HCT116 (cell line): ENCODE data around the gene CTNNAL1. TPM values are rescaled to one million over a fixed set of nuclear protein-coding genes. Genes with fewer than 3 reads are reported as not detected.

Experiments
- ATAC-seq: fragments of 200-7000 bp; cut with Tn5 transposase; 2 replicates; pipeline ENCODE4 v1.9.1; 2020; ENCODE audit warnings: mild to moderate bottlenecking, moderate library complexity
- BruUV-seq: library from RNA; stranded (reverse); fragments of 400-500 nt; replicated peaks from 2 replicates; lab custom pipeline; 2021; lab: Mats Ljungman, UMichigan
- CTCF ChIA-PET: fragments of 300-600 bp; sonication (Branson Sonifier 250); formaldehyde crosslinking; loops from one replicate; lab custom pipeline; 2021; ENCODE audit warnings: antibody characterized with exemption; lab: Charles Lee
- POLR2A ChIA-PET: fragments of 300-600, 350-600 bp; sonication (Branson Sonifier 250); formaldehyde crosslinking; loops from one replicate; lab custom pipeline; 2021; ENCODE audit warnings: antibody characterized with exemption; lab: Charles Lee
- RAD21 ChIA-PET, 2 experiments: fragments of 300-600 bp; sonication (Branson Sonifier 250); formaldehyde crosslinking; loops; one replicate each; lab custom pipeline; 2023; ENCODE audit warnings: low total read pairs in 2 of 2; ENCODE audit not compliant: uncharacterized antibody in 2 of 2, unreplicated experiment in 2 of 2, low non-redundant PET in 1 of 2; lab: Charles Lee
- DNase-seq: peaks from one replicate; pipeline ENCODE4 v3.0.0-alpha.2; 2010; ENCODE audit warnings: low read depth, low spot score
- H2AFZ ChIP-seq: fragments of 200-600 bp; shearing (Covaris generic), sonication (generic); 2 replicates; pipeline ENCODE4 v1.6.1; 2017; ENCODE audit warnings: low read depth, mixed run types, mixed read lengths, antibody characterized with exemption, low read length; ENCODE audit not compliant: poor library complexity, severe bottlenecking
- H3K27ac ChIP-seq: 2 replicates; pipeline ENCODE4 v1.5.1; 2012; ENCODE audit warnings: low read depth, low read length
- H3K27me3 ChIP-seq: fragments of 200-600 bp; sonication (generic); 2 replicates; pipeline ENCODE4 v1.6.1; 2016; ENCODE audit warnings: mixed run types, low read length, mixed read lengths; ENCODE audit not compliant: insufficient read depth
- H3K36me3 ChIP-seq, 2 experiments: fragments of 200-500 bp in 1 of 2; fragments of 200-600 bp in 1 of 2; sonication (Bioruptor generic) in 1 of 2; sonication (generic) in 1 of 2; 2 replicates each; pipeline versions ENCODE4 v1.5.1 to v1.6.1; 2014 to 2016; ENCODE audit warnings: low read length in 2 of 2, inconsistent platforms in 1 of 2, mixed read lengths in 1 of 2, mixed run types in 1 of 2; ENCODE audit not compliant: insufficient read depth in 2 of 2, control insufficient read depth in 1 of 2
- H3K4me1 ChIP-seq, 2 experiments: fragments of 200-600 bp in 1 of 2; sonication (generic) in 1 of 2; 2 replicates each; pipeline versions ENCODE4 v1.5.1 to v1.6.1; 2012 to 2017; ENCODE audit warnings: low read length in 2 of 2, inconsistent platforms in 1 of 2, mild to moderate bottlenecking in 1 of 2, mixed read lengths in 1 of 2, mixed run types in 1 of 2, moderate library complexity in 1 of 2; ENCODE audit not compliant: insufficient read depth in 2 of 2, control insufficient read depth in 1 of 2
- H3K4me2 ChIP-seq: fragments of 200-600 bp; sonication (generic); 2 replicates; pipeline ENCODE4 v1.6.1; 2017; ENCODE audit warnings: mixed run types, low read length, mixed read lengths
- H3K4me3 ChIP-seq, 2 experiments: fragments of 200-600 bp in 1 of 2; sonication (generic) in 1 of 2; replicated peaks in 1 of 2; 2 replicates each; pipeline ENCODE4 v1.5.1; 2011 to 2016; ENCODE audit warnings: low read length in 2 of 2, control low read depth in 1 of 2, low read depth in 1 of 2, mild to moderate bottlenecking in 1 of 2, mixed read lengths in 1 of 2, mixed run types in 1 of 2
- H3K79me2 ChIP-seq: fragments of 200-600 bp; sonication (generic); 2 replicates; pipeline ENCODE4 v1.6.1; 2017; ENCODE audit warnings: mild to moderate bottlenecking, mixed run types, low read length, moderate library complexity, mixed read lengths; ENCODE audit not compliant: insufficient read depth
- H3K9ac ChIP-seq: fragments of 200-600 bp; sonication (generic); 2 replicates; pipeline ENCODE4 v1.6.1; 2016; ENCODE audit warnings: low read length, mixed read lengths
- H3K9me2 ChIP-seq: fragments of 200-600 bp; sonication (generic), shearing (Covaris generic); 2 replicates; pipeline ENCODE4 v1.6.1; 2017; ENCODE audit warnings: mixed run types, mild to moderate bottlenecking, moderate library complexity; ENCODE audit not compliant: insufficient read depth
- H3K9me3 ChIP-seq, 2 experiments: fragments of 200-500 bp in 1 of 2; fragments of 200-600 bp in 1 of 2; sonication (Bioruptor generic) in 1 of 2; sonication (generic) in 1 of 2; 2 replicates each; pipeline ENCODE4 v1.6.1; 2014 to 2017; ENCODE audit warnings: low read length in 2 of 2, mixed read lengths in 2 of 2, inconsistent platforms in 1 of 2, low read depth in 1 of 2, mild to moderate bottlenecking in 1 of 2, mixed run types in 1 of 2, moderate library complexity in 1 of 2; ENCODE audit not compliant: control insufficient read depth in 1 of 2, insufficient read depth in 1 of 2
- H4K20me1 ChIP-seq: fragments of 200-600 bp; sonication (generic), shearing (Covaris generic); 2 replicates; pipeline ENCODE4 v1.6.1; 2017; ENCODE audit warnings: mixed run types, mild to moderate bottlenecking, moderate library complexity; ENCODE audit not compliant: insufficient read depth
- CBX3 ChIP-seq: IDR thresholded peaks from 2 replicates; pipeline ENCODE4 v1.6.1; 2012; ENCODE audit warnings: low read depth
- CEBPB ChIP-seq: IDR thresholded peaks from 2 replicates; pipeline ENCODE4 v1.6.1; 2012; ENCODE audit warnings: low read depth
- ELF1 ChIP-seq: IDR thresholded peaks from 2 replicates; pipeline ENCODE4 v1.6.1; 2012; ENCODE audit warnings: low read depth, borderline replicate concordance
- FOSL1 ChIP-seq: IDR thresholded peaks from 2 replicates; pipeline ENCODE4 v1.6.1; 2012; ENCODE audit warnings: low read depth
- JUND ChIP-seq: IDR thresholded peaks from 2 replicates; pipeline ENCODE4 v1.6.1; 2012
- POLR2A ChIP-seq: IDR thresholded peaks from 2 replicates; pipeline ENCODE4 v1.7.0; 2011; ENCODE audit warnings: borderline replicate concordance; ENCODE audit not compliant: insufficient read depth, insufficient read length; ENCODE audit errors: extremely low read depth
- POLR2AphosphoS5 ChIP-seq: IDR thresholded peaks from 2 replicates; pipeline ENCODE4 v1.6.1; 2011; ENCODE audit warnings: mild to moderate bottlenecking, low read depth, low read length, moderate library complexity
- SP1 ChIP-seq: IDR thresholded peaks from 2 replicates; pipeline ENCODE4 v1.6.1; 2012; ENCODE audit warnings: low read depth
- SRF ChIP-seq: IDR thresholded peaks from 2 replicates; pipeline ENCODE4 v1.6.1; 2012; ENCODE audit warnings: low read depth
- TCF7L2 ChIP-seq: IDR thresholded peaks from 2 replicates; pipeline ENCODE4 v1.7.0; 2011; ENCODE audit warnings: borderline replicate concordance, inconsistent platforms; ENCODE audit not compliant: insufficient read depth, insufficient read length; ENCODE audit errors: extremely low read depth
- YY1 ChIP-seq: IDR thresholded peaks from 2 replicates; pipeline ENCODE4 v1.6.1; 2011; ENCODE audit warnings: low read length, low read depth, moderate library complexity, mild to moderate bottlenecking; ENCODE audit not compliant: insufficient replicate concordance; ENCODE audit errors: extremely low read depth
- ZFX ChIP-seq: fragments of 450-650 bp; IDR thresholded peaks from 2 replicates; pipeline ENCODE4 v1.6.1; 2017
- ZNF274 ChIP-seq: fragments of 200-500 bp; sonication (Bioruptor generic); IDR thresholded peaks from 2 replicates; pipeline ENCODE4 v1.6.1; 2014; ENCODE audit warnings: mild to moderate bottlenecking, low read depth, low read length, inconsistent platforms
- intact Hi-C: fragments of 100-400 bp; cut with micrococcal nuclease; formaldehyde crosslinking; loops from 2 replicates; pipeline ENCODE4 v1.10.0; 2022
- total RNA-seq: library from RNA; stranded (reverse); gene quantifications from one replicate; pipeline ENCODE4 v1.2.1, GENCODE V29; 2021; ENCODE audit not compliant: unreplicated experiment
- TF ChIP-seq, protein P1 (sequence below): IDR thresholded peaks from 2 replicates; pipeline ENCODE4 v1.6.1; 2012
- TF ChIP-seq, protein P2 (sequence below): IDR thresholded peaks from 2 replicates; pipeline ENCODE4 v1.6.1; 2012
- TF ChIP-seq, protein P3 (sequence below), 3 experiments: fragments of 200-600 bp in 1 of 3; sonication (generic) in 1 of 3; IDR thresholded peaks in 2 of 3; conservative IDR thresholded peaks in 1 of 3; 2 replicates each; pipeline ENCODE4 v1.5.1; 2012 to 2017; ENCODE audit warnings: low read depth in 2 of 3, low read length in 2 of 3, antibody characterized with exemption in 1 of 3, borderline replicate concordance in 1 of 3, control low read depth in 1 of 3, mild to moderate bottlenecking in 1 of 3, mixed read lengths in 1 of 3, mixed run types in 1 of 3, moderate library complexity in 1 of 3; ENCODE audit not compliant: insufficient read depth in 1 of 3
- TF ChIP-seq, protein P4 (sequence below): IDR thresholded peaks from 2 replicates; pipeline ENCODE4 v1.6.1; 2011; ENCODE audit warnings: mild to moderate bottlenecking, low read length, moderate library complexity; ENCODE audit not compliant: insufficient replicate concordance; ENCODE audit errors: extremely low read depth
- TF ChIP-seq, protein P5 (sequence below): IDR thresholded peaks from 2 replicates; pipeline ENCODE4 v1.6.1; 2012; ENCODE audit warnings: low read depth

CTNNAL1 gene
- total RNA-seq, 1 experiment from 2014 or later, result 87.2 TPM

DNA sequence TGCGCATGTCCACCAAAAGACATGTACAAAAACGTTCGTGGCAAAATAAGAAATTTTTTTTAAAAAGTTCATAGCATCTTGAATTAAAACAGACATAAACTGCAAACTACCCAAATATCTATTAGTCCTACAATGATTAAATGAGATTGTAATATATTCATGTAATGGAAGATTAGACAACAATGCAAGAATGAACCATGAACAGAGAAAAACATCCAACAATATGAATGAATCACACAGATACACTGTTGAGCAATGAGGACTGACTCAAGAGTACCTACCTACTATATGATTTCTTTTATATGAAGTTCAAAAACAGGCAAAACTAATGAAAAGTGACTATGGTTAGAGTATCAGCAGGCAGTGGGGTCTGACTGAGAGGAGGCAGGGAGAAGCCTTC, 17.9 kb upstream of the CTNNAL1 start:
- ChIA-PET RAD21 (no interaction called here), POLR2A (no interaction called here), CTCF (no interaction called here)
- BruUV-seq, result no TSS peak
- no peaks in the 10 kb centered on the region for H4K20me1 ChIP-seq
- no peak overlapping the region for H3K9ac ChIP-seq
- intact Hi-C loops, result no loop called here
- no peaks in the 10 kb centered on the region for H3K9me3 ChIP-seq
- H3K4me2 ChIP-seq, result no peak overlapping the region
- peaks cover 19 to 20% of the 10 kb centered on the region in 2 experiments for H3K4me1 ChIP-seq
- DNase-seq (no peak), ATAC-seq (no peak)
- no peaks in the 10 kb centered on the region for H3K9me2 ChIP-seq
- H3K27ac ChIP-seq, result no peak overlapping the region
- no peak overlapping the region for H3K4me3 ChIP-seq
- no peaks in the 10 kb centered on the region for H3K79me2 ChIP-seq
- peaks cover 5 to 6% of the 10 kb centered on the region in 2 experiments; a peak in 2 of 4 replicates for H3K36me3 ChIP-seq
- H3K27me3 ChIP-seq, result no peaks in the 10 kb centered on the region
- H2AFZ ChIP-seq, result no peak overlapping the region
- TF ChIP-seq, protein P1, sequence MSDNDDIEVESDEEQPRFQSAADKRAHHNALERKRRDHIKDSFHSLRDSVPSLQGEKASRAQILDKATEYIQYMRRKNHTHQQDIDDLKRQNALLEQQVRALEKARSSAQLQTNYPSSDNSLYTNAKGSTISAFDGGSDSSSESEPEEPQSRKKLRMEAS, result no peak
- TF ChIP-seq, protein P2, sequence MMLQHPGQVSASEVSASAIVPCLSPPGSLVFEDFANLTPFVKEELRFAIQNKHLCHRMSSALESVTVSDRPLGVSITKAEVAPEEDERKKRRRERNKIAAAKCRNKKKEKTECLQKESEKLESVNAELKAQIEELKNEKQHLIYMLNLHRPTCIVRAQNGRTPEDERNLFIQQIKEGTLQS, result no peak
- no peak for TF ChIP-seq CBX3
- TF ChIP-seq SRF, result no peak
- TF ChIP-seq POLR2AphosphoS5, result no peak
- TF ChIP-seq ZNF274, result no peak
- TF ChIP-seq TCF7L2, result no peak
- TF ChIP-seq SP1, result no peak
- no peak for TF ChIP-seq POLR2A
- TF ChIP-seq, protein P3, sequence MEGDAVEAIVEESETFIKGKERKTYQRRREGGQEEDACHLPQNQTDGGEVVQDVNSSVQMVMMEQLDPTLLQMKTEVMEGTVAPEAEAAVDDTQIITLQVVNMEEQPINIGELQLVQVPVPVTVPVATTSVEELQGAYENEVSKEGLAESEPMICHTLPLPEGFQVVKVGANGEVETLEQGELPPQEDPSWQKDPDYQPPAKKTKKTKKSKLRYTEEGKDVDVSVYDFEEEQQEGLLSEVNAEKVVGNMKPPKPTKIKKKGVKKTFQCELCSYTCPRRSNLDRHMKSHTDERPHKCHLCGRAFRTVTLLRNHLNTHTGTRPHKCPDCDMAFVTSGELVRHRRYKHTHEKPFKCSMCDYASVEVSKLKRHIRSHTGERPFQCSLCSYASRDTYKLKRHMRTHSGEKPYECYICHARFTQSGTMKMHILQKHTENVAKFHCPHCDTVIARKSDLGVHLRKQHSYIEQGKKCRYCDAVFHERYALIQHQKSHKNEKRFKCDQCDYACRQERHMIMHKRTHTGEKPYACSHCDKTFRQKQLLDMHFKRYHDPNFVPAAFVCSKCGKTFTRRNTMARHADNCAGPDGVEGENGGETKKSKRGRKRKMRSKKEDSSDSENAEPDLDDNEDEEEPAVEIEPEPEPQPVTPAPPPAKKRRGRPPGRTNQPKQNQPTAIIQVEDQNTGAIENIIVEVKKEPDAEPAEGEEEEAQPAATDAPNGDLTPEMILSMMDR (IDR thresholded peaks at IDR 0.05 in 2 of 3, conservative IDR thresholded peaks at IDR 0.05 in 1 of 3; ENCODE audit: borderline replicate concordance in 1 of 3, insufficient read depth in 1 of 3, low read depth in 2 of 3, low read length in 2 of 3), result no peak
- no peak for TF ChIP-seq CEBPB
- no peak for TF ChIP-seq YY1
- TF ChIP-seq, protein P4, sequence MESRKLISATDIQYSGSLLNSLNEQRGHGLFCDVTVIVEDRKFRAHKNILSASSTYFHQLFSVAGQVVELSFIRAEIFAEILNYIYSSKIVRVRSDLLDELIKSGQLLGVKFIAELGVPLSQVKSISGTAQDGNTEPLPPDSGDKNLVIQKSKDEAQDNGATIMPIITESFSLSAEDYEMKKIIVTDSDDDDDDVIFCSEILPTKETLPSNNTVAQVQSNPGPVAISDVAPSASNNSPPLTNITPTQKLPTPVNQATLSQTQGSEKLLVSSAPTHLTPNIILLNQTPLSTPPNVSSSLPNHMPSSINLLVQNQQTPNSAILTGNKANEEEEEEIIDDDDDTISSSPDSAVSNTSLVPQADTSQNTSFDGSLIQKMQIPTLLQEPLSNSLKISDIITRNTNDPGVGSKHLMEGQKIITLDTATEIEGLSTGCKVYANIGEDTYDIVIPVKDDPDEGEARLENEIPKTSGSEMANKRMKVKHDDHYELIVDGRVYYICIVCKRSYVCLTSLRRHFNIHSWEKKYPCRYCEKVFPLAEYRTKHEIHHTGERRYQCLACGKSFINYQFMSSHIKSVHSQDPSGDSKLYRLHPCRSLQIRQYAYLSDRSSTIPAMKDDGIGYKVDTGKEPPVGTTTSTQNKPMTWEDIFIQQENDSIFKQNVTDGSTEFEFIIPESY, result no peak
- TF ChIP-seq JUND, result no peak
- no peak for TF ChIP-seq ELF1
- TF ChIP-seq ZFX, result no peak
- no peak for TF ChIP-seq FOSL1
- TF ChIP-seq, protein P5, sequence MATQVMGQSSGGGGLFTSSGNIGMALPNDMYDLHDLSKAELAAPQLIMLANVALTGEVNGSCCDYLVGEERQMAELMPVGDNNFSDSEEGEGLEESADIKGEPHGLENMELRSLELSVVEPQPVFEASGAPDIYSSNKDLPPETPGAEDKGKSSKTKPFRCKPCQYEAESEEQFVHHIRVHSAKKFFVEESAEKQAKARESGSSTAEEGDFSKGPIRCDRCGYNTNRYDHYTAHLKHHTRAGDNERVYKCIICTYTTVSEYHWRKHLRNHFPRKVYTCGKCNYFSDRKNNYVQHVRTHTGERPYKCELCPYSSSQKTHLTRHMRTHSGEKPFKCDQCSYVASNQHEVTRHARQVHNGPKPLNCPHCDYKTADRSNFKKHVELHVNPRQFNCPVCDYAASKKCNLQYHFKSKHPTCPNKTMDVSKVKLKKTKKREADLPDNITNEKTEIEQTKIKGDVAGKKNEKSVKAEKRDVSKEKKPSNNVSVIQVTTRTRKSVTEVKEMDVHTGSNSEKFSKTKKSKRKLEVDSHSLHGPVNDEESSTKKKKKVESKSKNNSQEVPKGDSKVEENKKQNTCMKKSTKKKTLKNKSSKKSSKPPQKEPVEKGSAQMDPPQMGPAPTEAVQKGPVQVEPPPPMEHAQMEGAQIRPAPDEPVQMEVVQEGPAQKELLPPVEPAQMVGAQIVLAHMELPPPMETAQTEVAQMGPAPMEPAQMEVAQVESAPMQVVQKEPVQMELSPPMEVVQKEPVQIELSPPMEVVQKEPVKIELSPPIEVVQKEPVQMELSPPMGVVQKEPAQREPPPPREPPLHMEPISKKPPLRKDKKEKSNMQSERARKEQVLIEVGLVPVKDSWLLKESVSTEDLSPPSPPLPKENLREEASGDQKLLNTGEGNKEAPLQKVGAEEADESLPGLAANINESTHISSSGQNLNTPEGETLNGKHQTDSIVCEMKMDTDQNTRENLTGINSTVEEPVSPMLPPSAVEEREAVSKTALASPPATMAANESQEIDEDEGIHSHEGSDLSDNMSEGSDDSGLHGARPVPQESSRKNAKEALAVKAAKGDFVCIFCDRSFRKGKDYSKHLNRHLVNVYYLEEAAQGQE, result no peak
